ENCODE measurements around the gene HCAR3.
"Not testable (repeated sequence)": the region's sequence is repeated elsewhere in the genome, so short reads cannot be mapped to it uniquely, and the experiment has no call there.

GRCh38 chr12:122710341-122710740, 6.3 kb downstream of the HCAR3 start:
- not testable (repeated sequence) for TF ChIP-seq CTCF (IDR thresholded peaks at IDR 0.05); NR3C1 (CRISPR knock-in tag; conservative IDR thresholded peaks at IDR 0.05; ENCODE audit: low read depth); TEAD4 (CRISPR knock-in tag; IDR thresholded peaks at IDR 0.05); ELF4 (CRISPR knock-in tag; IDR thresholded peaks at IDR 0.05; ENCODE audit: low read depth)

Measured in WTC11 (cell line).